ENCODE data around the gene ABAT.

ABAT gene

DNA sequence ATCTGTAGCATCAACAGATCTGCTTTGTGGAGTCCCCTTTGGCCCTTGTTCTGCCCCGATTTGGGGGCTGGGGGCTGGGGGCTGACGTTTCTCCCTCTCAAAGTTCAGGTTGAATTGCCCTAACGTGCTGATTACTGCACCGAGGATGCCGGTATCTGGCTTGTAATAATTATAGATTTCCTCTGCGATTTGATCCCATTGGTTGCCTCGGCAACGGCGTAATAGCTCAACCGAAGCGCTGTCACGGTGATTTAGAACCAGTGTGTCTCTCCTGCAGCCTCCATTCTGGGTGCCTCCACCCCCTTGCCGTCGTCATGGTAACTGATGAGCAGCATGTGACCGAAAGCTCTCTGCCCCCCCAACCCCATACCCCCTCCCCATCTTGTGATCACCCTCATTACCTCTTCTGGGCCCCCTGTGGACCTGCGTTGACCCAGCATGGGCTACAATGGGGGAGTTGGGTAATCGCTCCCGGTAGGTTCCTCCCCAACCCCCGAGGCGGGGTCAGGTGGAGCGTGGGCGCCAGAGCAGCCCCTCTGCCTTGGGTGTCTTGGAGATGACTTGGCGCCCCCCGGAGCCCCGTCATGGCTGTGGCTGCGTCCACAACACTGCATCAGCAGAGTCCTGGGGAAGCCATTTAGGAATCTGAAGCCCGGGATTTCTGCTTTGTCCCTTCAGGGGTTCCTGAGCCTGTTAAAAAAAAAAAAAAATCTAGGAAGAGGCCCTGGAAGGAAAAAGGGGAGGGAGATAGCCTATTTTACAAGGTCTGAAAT is 38.4 kb downstream of the ABAT start:
- H3K4me3 ChIP-seq, result no peak overlapping the region
- H3K27me3 ChIP-seq, result no peaks in the 10 kb centered on the region
- no peaks in the 10 kb centered on the region for H3K4me1 ChIP-seq
- H3K27ac ChIP-seq, result no peak overlapping the region
- no peak for DNase-seq
- TF ChIP-seq, protein P1, sequence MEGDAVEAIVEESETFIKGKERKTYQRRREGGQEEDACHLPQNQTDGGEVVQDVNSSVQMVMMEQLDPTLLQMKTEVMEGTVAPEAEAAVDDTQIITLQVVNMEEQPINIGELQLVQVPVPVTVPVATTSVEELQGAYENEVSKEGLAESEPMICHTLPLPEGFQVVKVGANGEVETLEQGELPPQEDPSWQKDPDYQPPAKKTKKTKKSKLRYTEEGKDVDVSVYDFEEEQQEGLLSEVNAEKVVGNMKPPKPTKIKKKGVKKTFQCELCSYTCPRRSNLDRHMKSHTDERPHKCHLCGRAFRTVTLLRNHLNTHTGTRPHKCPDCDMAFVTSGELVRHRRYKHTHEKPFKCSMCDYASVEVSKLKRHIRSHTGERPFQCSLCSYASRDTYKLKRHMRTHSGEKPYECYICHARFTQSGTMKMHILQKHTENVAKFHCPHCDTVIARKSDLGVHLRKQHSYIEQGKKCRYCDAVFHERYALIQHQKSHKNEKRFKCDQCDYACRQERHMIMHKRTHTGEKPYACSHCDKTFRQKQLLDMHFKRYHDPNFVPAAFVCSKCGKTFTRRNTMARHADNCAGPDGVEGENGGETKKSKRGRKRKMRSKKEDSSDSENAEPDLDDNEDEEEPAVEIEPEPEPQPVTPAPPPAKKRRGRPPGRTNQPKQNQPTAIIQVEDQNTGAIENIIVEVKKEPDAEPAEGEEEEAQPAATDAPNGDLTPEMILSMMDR (IDR thresholded peaks at IDR 0.05), result no peak
- H3K9me3 ChIP-seq, result peaks cover 0 to 12% (median 2%) of the 10 kb centered on the region in 3 donors
- peaks cover 11 to 14% (median 11%) of the 10 kb centered on the region in 3 donors for H3K36me3 ChIP-seq
- intact Hi-C loops (cut with DNase I; ENCODE audit: low total_unique reads), result no loop called here

DNA sequence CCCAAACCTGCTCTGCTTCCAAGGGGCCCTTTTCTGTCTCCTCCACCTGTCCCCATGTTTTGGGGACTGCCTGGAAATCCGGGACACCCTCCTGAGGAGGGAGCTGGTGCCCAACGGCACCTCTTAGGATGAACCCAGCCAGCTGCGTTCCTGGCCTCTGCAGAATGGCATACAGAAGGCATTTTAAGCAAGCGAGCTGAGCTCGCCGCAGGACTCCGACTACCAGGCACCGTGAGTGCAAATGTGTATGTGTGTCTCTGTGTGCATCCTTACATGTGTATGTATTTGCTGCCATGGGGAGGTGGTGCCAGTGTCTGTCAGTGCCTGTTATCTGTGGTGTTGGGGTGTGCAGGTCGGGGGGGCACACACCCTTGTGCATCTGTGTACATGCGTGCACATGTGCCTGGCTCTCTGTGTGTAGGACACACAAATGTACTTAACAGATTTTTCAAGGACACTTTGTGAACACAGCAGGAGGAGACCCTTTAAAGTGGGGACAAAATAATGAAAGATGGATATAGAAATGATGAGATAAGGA is 39.3 kb downstream of the ABAT start:
- peaks cover 11 to 16% (median 11%) of the 10 kb centered on the region in 3 donors for H3K36me3 ChIP-seq
- no peaks in the 10 kb centered on the region for H3K27me3 ChIP-seq
- TF ChIP-seq, protein P1 (IDR thresholded peaks at IDR 0.05), result no peak
- H3K9me3 ChIP-seq, result peaks cover 0 to 12% (median 2%) of the 10 kb centered on the region in 3 donors
- no peak overlapping the region for H3K4me3 ChIP-seq
- no peak overlapping the region for H3K27ac ChIP-seq
- no peaks in the 10 kb centered on the region for H3K4me1 ChIP-seq
- no peak for DNase-seq
- intact Hi-C loops (cut with DNase I; ENCODE audit: low total_unique reads), result no loop called here

DNA sequence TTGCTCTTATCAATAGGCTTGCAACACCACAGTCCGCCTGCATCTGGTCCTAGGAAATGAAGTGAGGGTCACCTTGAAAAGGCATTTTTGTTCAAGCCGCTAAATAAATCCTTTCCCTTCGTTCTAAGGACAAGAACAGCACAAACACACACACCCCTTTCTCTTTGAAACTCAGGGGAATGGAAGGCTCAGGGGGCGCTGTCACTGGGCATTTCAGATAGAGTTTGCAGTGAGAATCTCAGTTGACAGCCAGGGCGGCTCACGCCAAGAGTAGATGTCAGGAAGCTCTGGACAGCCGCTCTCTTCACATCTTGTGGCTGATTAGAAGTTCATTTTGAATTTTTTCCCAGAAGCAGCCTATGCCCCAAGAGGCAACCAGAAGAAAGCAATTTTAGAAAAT is 39.8 kb downstream of the ABAT start:
- no peak overlapping the region for H3K4me3 ChIP-seq
- peaks cover 0 to 12% (median 2%) of the 10 kb centered on the region in 3 donors for H3K9me3 ChIP-seq
- peaks cover 11 to 16% (median 11%) of the 10 kb centered on the region in 3 donors for H3K36me3 ChIP-seq
- no peak for DNase-seq
- TF ChIP-seq, protein P1 (IDR thresholded peaks at IDR 0.05), result no peak
- no peaks in the 10 kb centered on the region for H3K27me3 ChIP-seq
- intact Hi-C loops (cut with DNase I; ENCODE audit: low total_unique reads), result no loop called here
- H3K27ac ChIP-seq, result no peak overlapping the region
- no peaks in the 10 kb centered on the region for H3K4me1 ChIP-seq

DNA sequence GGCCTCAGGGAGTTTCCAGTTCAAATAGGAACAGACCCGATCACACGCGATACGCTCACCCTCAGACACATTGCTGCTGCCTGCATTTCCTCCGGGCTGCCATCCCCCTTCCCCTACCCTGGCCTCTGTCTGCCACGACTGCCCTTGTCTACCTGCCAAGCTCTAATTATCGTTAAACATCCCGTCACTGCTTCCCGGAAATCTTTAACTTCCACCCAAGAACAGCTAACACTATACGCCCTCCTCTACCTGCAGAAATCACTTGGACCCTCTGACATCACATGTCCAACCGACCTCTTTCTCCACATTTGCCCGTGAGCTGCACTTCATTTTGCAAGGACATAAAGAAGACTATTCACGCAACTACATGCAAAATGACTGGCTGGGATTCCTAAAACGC is 40.4 kb downstream of the ABAT start:
- no peak for DNase-seq
- intact Hi-C loops (cut with DNase I; ENCODE audit: low total_unique reads), result no loop called here
- Histone ChIP-seq H3K36me3 (peaks cover 11 to 16% (median 11%) of the 10 kb centered on the region in 3 donors), H3K27ac (no peak overlapping the region), H3K27me3 (no peaks in the 10 kb centered on the region), H3K4me1 (no peaks in the 10 kb centered on the region), H3K4me3 (no peak overlapping the region), H3K9me3 (peaks cover 0 to 12% (median 2%) of the 10 kb centered on the region in 3 donors)
- TF ChIP-seq, protein P1 (IDR thresholded peaks at IDR 0.05), result no peak

DNA sequence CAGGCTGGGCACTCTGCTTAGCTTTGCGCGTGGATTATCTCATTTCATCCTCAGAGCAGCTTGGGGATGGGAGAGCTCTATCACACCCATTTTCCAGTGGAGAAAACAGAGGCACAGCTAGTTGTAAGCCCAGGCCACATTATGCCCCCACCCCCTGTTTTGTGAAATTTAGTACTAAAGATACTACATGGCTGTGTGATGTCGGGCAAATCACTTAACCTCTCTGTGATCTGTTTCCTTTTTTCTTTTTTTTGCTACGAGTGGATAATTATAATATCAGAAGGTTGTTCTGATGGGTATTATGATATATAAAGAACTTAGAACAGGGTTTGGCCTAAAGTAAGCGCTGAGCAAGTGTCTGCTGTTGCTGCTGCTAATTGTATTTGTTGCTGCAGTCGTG is 41.6 kb downstream of the ABAT start:
- TF ChIP-seq, protein P1 (IDR thresholded peaks at IDR 0.05), result no peak
- Histone ChIP-seq H3K27me3 (no peaks in the 10 kb centered on the region), H3K4me1 (no peaks in the 10 kb centered on the region), H3K4me3 (no peak overlapping the region), H3K36me3 (peaks cover 11 to 16% (median 11%) of the 10 kb centered on the region in 3 donors), H3K27ac (no peak overlapping the region), H3K9me3 (peaks cover 0 to 12% (median 2%) of the 10 kb centered on the region in 3 donors)
- intact Hi-C loops (cut with DNase I; ENCODE audit: low total_unique reads), result no loop called here
- no peak for DNase-seq

Data from tibial artery (tissue), 4 donors.